Posterior cingulate gyrus (tissue), 11 donors: ENCODE data around the gene THSD7B.
A peak's percentile ranks its signal among the peaks of the same experiment; 100 is the strongest.
"Not testable (repeated sequence)": the region's sequence is repeated elsewhere in the genome, so short reads cannot be mapped to it uniquely, and the experiment has no call there.

ENCODE experiments used
- DNase-seq, 10 donors: peaks; one replicate each; pipeline versions ENCODE4 v3.0.0 to v3.0.0-alpha.2; 2020 to 2021; ENCODE audit warnings: mixed read lengths in 3 of 10
- intact Hi-C: fragments of 100-400 bp; cut with DNase I; formaldehyde crosslinking; loops from one replicate; pipeline ENCODE4 v1.15.1; 2023

THSD7B gene

GRCh38 chr2:137507237-137507636 is 741.9 kb downstream of the THSD7B start:
- DNase-seq: no peak
- intact Hi-C loops: loop anchor here (5.0 kb wide), 1 partner anchor 335 kb away; no protein-coding TSS in a partner anchor

- intact Hi-C loops: loop anchor here (5.0 kb wide), 1 partner anchor 333 kb away; no protein-coding TSS in a partner anchor
- no peak for DNase-seq
These were observed 743.5 kb downstream of the THSD7B start for GRCh38 chr2:137508739-137509384.

DNA sequence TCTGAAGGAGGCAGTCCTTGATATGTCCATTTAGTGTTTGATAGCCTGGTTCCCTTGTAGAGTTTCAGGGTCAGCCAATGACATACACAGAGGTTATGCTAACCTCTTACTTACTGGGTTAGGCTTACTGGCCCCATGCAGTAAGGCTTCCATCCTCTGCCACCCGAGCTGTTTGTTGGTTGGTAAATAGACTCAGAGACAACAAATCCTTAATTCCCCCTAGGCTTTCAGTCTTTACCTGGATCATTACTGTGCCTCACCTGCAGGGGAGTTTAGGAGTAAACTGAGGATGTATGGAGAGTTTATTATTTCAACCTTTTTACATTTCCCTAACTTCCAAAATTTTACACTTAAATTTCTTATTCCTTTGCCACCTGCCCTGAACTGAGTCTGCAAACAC is 746.2 kb downstream of the THSD7B start:
- intact Hi-C loops: no loop called here

DNA sequence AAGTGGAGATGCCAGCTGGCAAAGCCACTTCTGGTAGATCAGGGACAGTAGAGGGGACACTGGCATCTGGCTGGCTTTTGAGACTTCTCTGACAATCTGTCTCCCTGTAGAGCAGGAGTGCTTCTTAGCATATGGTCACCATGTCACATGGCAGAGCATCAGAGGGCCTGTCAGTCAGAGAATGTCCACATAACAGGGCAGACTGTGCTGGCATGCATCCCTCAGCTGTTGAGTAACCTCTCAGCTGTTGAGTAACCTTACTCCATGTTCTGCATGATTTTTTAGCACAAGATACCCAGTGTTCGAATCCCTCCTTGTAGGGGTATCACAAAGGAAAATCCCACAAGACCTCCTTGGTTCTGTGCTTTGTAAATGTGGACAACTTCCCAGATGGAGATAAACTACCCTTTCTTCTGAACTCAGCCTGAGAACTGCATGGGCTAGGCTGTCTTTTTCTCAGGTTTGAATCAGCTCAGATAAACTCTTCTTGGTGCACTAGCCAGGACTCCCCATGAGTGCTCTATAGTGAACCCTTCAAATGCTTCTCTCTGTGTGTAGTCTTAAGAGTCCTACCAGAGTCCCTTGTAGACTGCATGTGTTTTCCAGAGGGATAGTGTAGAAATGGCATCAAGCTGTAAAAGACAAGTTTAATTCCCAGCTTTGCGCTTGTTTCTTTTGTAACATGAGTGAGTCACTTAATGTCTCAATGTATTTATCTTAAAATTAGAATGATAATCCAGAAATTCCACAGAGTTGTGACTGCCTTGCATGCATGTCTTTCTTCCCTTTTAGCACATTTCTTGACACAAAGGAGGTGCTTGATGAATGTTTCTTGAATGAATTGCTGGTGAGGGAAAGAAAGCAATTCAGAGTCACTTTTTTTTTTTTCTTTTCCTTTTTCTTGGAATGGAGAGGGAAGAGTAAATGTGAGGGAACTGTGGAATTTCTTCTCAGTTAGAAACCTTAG is 756.6 kb downstream of the THSD7B start:
- DNase-seq: no peak
- intact Hi-C loops: no loop called here

More for the DNA sequence above, 746.2 kb downstream of the THSD7B start:
- DNase-seq: no peak

DNA sequence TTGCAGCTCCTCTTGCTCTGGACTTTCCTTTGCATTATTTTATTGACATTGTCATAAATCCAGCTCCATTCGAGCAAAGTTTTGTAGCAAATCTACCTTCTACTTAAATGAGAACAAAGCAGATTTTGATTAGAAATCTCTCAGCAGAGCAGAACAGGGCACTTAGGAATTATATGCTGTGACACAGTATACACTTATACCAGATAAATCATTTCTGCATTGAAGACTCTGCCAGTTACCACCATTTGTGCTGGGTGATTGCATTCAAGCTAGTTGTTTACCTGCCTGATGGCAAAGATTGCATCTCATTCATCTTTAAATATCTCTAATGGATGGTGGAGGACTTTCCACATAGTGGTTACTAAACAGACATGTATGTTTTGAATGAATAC is 757.3 kb downstream of the THSD7B start:
- intact Hi-C loops: no loop called here
- DNase-seq: no peak

DNA sequence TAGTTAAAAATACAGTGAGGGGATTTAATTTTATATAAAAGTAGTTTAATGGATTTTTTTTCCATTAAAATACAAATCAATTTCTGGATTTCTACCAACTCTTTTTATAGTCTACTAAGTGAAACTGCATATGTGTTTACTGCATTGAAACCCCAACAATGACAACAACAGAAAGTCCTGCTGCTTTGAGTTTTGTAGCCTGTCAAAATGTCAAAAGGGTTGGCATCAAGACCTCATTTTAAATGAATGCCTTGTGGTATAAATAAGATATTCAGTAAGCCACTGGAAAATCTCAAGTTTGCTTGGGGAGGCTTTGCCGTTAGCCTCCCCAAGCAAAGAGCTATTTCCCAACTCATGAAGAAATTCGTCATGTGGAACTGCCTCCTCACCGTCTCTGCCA is 758.6 kb downstream of the THSD7B start:
- no peak for DNase-seq
- intact Hi-C loops: no loop called here

- DNase-seq: no peak
- intact Hi-C loops: no loop called here
These were observed 759.8 kb downstream of the THSD7B start for GRCh38 chr2:137525132-137525531.

- intact Hi-C loops: no loop called here
- no peak for DNase-seq
These were observed 760.4 kb downstream of the THSD7B start for GRCh38 chr2:137525641-137526190.

GRCh38 chr2:137535897-137536296 is 770.6 kb downstream of the THSD7B start:
- DNase-seq: no peak
- intact Hi-C loops: no loop called here

DNA sequence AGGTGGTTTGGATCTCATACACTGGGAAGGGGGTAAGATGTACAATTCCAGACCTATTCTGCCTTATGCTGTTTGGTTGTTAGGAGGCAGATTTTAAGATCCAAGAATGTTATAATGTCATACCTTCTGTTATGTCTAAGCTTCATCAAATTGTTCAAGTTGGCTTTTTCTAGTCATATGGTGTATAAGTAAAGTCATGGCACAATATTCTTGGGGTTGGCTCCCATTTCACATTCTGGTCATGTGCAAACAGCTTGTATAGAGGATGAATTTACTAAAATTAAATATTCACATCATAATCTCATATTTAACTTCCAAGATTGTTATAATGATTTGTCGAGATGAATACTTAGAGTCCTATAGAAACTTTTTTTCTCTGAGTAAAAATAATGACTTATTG is 774.0 kb downstream of the THSD7B start:
- intact Hi-C loops: no loop called here
- DNase-seq: no peak

- DNase-seq: no peak
- intact Hi-C loops: no loop called here
These were observed 782.5 kb downstream of the THSD7B start for GRCh38 chr2:137547842-137548241.

- DNase-seq: no peak
- intact Hi-C loops: no loop called here
These were observed 801.0 kb downstream of the THSD7B start for GRCh38 chr2:137566387-137566786.

GRCh38 chr2:137570484-137570883 is 805.1 kb downstream of the THSD7B start:
- no peak for DNase-seq
- intact Hi-C loops: no loop called here

GRCh38 chr2:137587834-137588233 is 822.5 kb downstream of the THSD7B start:
- DNase-seq: peak in 2 of 10 donors; percentile 41 to 68
- intact Hi-C loops: not testable (repeated sequence)

GRCh38 chr2:137588578-137588977 is 823.2 kb downstream of the THSD7B start:
- intact Hi-C loops, DNase-seq: not testable (repeated sequence)

- DNase-seq: no peak
- intact Hi-C loops: no loop called here
These were observed 824.8 kb downstream of the THSD7B start for GRCh38 chr2:137590102-137590501.

GRCh38 chr2:137607722-137608318 is 842.5 kb downstream of the THSD7B start:
- intact Hi-C loops: no loop called here
- DNase-seq: no peak

DNA sequence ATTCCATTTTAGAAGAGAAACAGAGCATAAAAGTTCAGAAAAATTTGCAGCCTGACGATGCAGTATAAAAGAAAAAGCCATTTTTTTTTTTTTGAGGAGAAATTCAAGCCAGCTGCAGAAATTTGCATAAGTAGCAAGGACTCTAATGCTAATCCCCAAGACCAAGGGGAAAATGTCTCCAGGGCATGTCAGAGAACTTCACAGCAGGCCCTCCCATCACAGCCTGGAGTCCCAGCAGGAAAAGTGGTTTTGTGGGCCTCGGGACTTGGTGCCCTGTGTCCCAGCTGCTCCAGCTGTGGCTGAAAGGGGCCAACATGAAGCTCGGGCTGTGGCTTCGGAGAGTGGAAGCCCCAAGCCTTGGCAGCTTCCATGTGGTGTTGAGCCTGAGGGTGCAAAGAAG is 873.6 kb downstream of the THSD7B start:
- peak in 1 of 10 donors; percentile 65 for DNase-seq
- intact Hi-C loops: no loop called here

DNA sequence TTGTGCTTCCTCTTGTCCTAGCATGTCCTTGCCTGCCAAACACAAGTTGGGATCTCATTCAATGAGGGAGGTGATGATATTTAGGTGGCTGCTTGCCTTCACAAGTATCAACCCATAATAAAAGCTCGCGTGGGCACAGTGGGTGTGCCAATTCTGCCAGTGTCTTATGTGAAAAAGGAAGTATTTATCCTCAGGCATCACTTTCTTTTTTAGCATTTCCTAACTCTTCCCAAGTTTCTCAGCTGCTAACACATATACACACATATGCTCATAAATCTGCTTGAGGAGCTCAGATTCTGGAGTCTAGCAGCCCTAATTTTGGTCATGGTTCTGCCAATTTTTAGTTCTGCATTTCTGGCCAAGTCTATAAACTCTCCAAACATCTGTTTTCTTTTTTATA is 879.4 kb downstream of the THSD7B start:
- intact Hi-C loops: no loop called here
- peak in 5 of 10 donors; percentile 32 to 91 (median 74) for DNase-seq

DNA sequence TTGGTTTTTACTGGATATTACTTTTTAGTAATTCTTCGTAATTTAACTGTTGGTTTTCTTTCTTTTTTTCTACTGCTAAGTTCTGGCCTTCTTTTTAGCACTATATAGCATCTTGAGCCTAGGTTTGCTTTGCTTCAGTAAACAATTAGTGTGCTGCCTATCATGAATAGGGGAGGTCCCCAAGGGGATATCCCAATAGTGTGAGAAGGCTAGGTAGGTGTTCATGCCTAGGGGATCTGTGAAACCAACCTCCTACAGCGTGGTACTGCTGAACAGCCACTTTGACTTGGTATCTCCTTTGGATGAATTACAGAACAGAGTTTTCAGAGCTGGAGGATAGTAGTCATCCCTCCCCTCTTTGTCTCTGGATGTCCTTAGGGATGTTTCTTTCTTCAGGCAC is 888.7 kb downstream of the THSD7B start:
- DNase-seq: no peak
- intact Hi-C loops: no loop called here

- intact Hi-C loops: loop anchor here (5.0 kb wide), 1 partner anchor 1229 kb away; no protein-coding TSS in a partner anchor
- DNase-seq: no peak
These were observed 890.5 kb downstream of the THSD7B start for GRCh38 chr2:137655814-137656213.
